GM19467 (cell line): Measurements from ENCODE around the gene PPM1J.
"Not testable (repeated sequence)": the region's sequence is repeated elsewhere in the genome, so short reads cannot be mapped to it uniquely, and the experiment has no call there.

Experiments
- ATAC-seq: cut with Tn5 transposase; IDR thresholded peaks from one replicate; pipeline ENCODE4 v1.9.1; 2021; ENCODE audit warnings: mild to moderate bottlenecking, moderate library complexity; ENCODE audit not compliant: unreplicated experiment

The PPM1J gene

GRCh38 chr1:112721966-112722524 lies 6.9 kb upstream of the PPM1J start:
- ATAC-seq = no peak

GRCh38 chr1:112721294-112721693 lies 6.2 kb upstream of the PPM1J start:
- ATAC-seq = not testable (repeated sequence)

GRCh38 chr1:112720800-112721199 lies 5.7 kb upstream of the PPM1J start:
- ATAC-seq = no peak

GRCh38 chr1:112719706-112720105 lies 4.6 kb upstream of the PPM1J start:
- no peak for ATAC-seq

- ATAC-seq = no peak
Measured at GRCh38 chr1:112718691-112719418, 3.7 kb upstream of the PPM1J start.

GRCh38 chr1:112717263-112717873 lies 2.2 kb upstream of the PPM1J start:
- ATAC-seq = no peak

GRCh38 chr1:112716133-112716720 lies 1.1 kb upstream of the PPM1J start:
- peak; percentile 29 for ATAC-seq

GRCh38 chr1:112714313-112715263 lies 544 bp downstream of the PPM1J start:
- ATAC-seq = no peak

- no peak for ATAC-seq
Measured at GRCh38 chr1:112713466-112714312, 1.4 kb downstream of the PPM1J start.

GRCh38 chr1:112712701-112713128 lies 2.4 kb downstream of the PPM1J start:
- no peak for ATAC-seq

- ATAC-seq = no peak
Measured at GRCh38 chr1:112712191-112712590, 2.9 kb downstream of the PPM1J start.

GRCh38 chr1:112711670-112712069 lies 3.5 kb downstream of the PPM1J start:
- no peak for ATAC-seq

- ATAC-seq = no peak
Measured at GRCh38 chr1:112711041-112711440, 4.1 kb downstream of the PPM1J start.

GRCh38 chr1:112710586-112710985 lies 4.5 kb downstream of the PPM1J start:
- ATAC-seq = no peak

- ATAC-seq = no peak
Measured at GRCh38 chr1:112710159-112710558, 5.0 kb downstream of the PPM1J start.

- ATAC-seq = no peak
Measured at GRCh38 chr1:112708489-112708888, 6.6 kb downstream of the PPM1J start.

GRCh38 chr1:112708002-112708448 lies 7.1 kb downstream of the PPM1J start:
- no peak for ATAC-seq

GRCh38 chr1:112707221-112708001 lies 7.7 kb downstream of the PPM1J start:
- ATAC-seq = peak; percentile 63
